Thoracic aorta endothelial cell (primary cell): ENCODE results near the gene KCNIP1. TPM values are rescaled to one million over a fixed set of nuclear protein-coding genes. Genes with fewer than 3 reads are reported as not detected.

Source experiments
- total RNA-seq: library from RNA; depleted of rRNA; stranded (reverse); fragments of >200 nt; gene quantifications from 2 replicates; pipeline ENCODE4 v1.2.3, GENCODE V29; 2012

The KCNIP1 gene
- total RNA-seq, result not detected in 2 replicates

DNA sequence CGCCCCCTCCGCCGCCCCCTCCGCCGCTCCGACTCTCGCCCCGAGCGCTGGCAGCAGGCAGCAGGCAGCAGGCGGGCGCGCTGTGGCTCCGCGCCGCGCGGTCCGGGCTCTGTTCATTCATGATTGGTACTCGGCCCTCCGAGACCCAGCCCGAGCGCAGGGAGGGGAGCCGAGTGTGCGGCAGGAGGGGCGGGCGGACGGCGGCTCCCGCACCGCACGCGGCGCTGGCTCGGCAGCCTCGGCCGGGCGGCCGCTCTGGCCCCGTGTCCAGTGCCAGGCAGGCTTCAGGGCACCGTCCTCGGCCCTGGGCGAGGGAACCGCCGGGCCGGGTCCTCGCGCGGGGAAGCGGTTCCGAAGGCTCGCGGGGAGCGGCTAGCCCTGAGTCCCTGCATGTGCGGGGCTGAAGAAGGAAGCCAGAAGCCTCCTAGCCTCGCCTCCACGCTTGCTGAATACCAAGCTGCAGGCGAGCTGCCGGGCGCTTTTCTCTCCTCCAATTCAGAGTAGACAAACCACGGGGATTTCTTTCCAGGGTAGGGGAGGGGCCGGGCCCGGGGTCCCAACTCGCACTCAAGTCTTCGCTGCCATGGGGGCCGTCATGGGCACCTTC lies at the start of gene KCNIP1:
TSS of gene KCNIP1 (plus strand) at position 31 of the 607 bp plus-strand sequence.

DNA sequence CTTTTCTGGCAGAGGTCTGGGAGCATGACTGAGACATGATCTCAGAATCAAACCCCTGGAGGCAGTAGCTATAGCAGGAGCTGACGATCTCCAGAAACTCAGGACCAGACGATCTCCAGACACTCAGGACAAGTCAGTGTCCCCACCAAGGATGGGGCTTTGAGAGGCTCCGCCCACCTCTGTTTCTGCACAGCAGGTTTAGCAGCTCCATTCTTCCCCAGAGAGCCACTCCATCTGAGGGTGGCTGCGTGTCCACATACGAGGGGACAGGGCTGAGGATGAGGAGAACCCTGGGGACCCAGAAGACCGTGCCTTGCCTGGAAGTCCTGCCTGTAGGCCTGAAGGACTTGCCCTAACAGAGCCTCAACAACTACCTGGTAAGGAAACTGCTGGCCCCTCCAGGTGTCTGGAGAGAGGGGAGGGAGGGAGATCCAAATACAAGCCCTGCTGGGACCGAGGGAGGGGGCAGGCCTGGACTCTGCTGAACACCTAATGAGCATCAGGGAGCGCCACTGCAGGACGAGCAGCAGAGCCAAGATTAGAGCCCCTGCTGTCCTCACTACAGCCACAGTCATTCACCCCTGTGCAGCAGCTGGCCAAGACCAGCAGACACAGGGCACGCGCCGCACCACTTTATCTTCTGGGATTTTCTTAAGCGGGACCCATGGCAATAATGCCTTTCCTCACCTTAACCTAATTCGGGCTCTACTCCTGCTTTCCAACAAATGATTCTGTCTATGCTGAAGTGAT lies 279.9 kb downstream of the KCNIP1 start, which contains the start of gene GABRP:
TSS of gene GABRP (plus strand) at position 228 of the 750 bp plus-strand sequence. CDS start 4,891 bp downstream, outside the sequence.

Other genes with a start within 250 kb of the KCNIP1 start
- 1.2 TPM in 1 of 2 replicates, not detected in the other for gene LCP2, start 206.2 kb upstream of the KCNIP1 start, total RNA-seq
- 0.40 and 1.1 TPM in 2 replicates for gene KCNMB1, start 114.7 kb upstream of the KCNIP1 start, total RNA-seq